Measurements from ENCODE around the gene SRGAP3.

DNA sequence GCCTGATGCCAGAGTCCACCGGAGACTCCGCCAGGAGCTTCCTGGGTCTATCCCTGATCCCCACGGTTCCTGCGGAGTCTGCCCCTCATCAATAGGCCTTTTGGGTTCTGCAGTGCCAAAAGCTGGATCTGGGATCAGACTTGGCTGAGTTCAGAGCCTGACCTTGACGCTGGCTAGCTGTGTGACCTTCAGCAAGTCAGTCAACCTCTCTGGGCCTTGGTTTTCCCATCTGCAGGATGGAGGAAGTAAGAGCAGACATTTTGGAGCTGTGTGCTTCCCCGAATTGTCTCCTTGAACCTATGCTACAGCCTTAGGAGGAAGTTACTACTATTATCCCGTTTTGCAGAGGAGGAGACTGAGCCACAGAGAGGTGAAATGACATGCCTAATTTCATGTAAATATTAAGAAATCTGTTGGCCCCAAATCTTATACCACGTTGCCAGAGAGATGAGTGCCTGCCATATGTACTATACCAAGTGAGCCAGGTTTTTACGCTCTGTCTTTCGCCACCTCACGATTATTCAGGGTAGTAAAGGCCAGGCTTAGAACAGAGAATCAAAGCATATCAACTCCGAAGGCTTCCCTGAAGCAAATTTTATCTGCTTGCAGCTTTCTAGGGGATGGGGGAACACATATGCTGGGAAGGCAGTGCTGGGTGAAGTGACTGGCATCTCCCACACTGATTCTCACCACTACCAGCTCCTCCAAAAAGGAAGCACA, 112.5 kb downstream of the SRGAP3 start:
- TF ChIP-seq POLR2AphosphoS5 (IDR thresholded peaks at IDR 0.05), result no peak
- TF ChIP-seq, protein P1, sequence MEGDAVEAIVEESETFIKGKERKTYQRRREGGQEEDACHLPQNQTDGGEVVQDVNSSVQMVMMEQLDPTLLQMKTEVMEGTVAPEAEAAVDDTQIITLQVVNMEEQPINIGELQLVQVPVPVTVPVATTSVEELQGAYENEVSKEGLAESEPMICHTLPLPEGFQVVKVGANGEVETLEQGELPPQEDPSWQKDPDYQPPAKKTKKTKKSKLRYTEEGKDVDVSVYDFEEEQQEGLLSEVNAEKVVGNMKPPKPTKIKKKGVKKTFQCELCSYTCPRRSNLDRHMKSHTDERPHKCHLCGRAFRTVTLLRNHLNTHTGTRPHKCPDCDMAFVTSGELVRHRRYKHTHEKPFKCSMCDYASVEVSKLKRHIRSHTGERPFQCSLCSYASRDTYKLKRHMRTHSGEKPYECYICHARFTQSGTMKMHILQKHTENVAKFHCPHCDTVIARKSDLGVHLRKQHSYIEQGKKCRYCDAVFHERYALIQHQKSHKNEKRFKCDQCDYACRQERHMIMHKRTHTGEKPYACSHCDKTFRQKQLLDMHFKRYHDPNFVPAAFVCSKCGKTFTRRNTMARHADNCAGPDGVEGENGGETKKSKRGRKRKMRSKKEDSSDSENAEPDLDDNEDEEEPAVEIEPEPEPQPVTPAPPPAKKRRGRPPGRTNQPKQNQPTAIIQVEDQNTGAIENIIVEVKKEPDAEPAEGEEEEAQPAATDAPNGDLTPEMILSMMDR (IDR thresholded peaks at IDR 0.05), result no peak
- TF ChIP-seq EP300 (IDR thresholded peaks at IDR 0.05), result no peak
- no peak for TF ChIP-seq POLR2A (IDR thresholded peaks at IDR 0.05)
